ENCODE results near the gene FLVCR2.

The FLVCR2 gene

GRCh38 chr14:75589931-75590330 is 11.5 kb downstream of the FLVCR2 start (continued):
- no peak for TF ChIP-seq ZSCAN5A (tag by site-specific recombination; IDR thresholded peaks at IDR 0.05)

GRCh38 chr14:75591331-75591946 is 13.0 kb downstream of the FLVCR2 start:
- Histone ChIP-seq H3K4me3 (ENCODE audit: low read depth, low read length) (no peak overlapping the region), H3K36me3 (ENCODE audit: control insufficient read depth in 2 of 2, insufficient read depth in 1 of 2, low read length in 2 of 2) (no peaks in the 10 kb centered on the region), H3K4me1 (ENCODE audit: control insufficient read depth, insufficient read depth, low read length) (no peaks in the 10 kb centered on the region), H3K27ac (ENCODE audit: extremely low read depth, low read depth, low read length) (no peak overlapping the region), H3K9me3 (ENCODE audit: control insufficient read depth, insufficient read depth, low read depth, low read length) (no peaks in the 10 kb centered on the region; the same call in 1 of the 2 replicates)
- TF ChIP-seq ZBTB7A (tag by site-specific recombination; IDR thresholded peaks at IDR 0.05; ENCODE audit: low read depth) (no peak), ZNF610 (tag by site-specific recombination; IDR thresholded peaks at IDR 0.05; ENCODE audit: borderline replicate concordance) (no peak), ZNF132 (tag by site-specific recombination; IDR thresholded peaks at IDR 0.05; ENCODE audit: borderline replicate concordance) (no peak), ZNF621 (tag by site-specific recombination; IDR thresholded peaks at IDR 0.05) (no peak), ZBTB26 (tag by site-specific recombination; optimal IDR thresholded peaks at IDR 0.05) (no peak), ZNF785 (tag by site-specific recombination; IDR thresholded peaks at IDR 0.05) (no peak), SP7 (tag by site-specific recombination; IDR thresholded peaks at IDR 0.05) (no peak), ZNF10 (tag by site-specific recombination; IDR thresholded peaks at IDR 0.05) (no peak), SP3 (tag by site-specific recombination; IDR thresholded peaks at IDR 0.05) (no peak), ZNF169 (tag by site-specific recombination; IDR thresholded peaks at IDR 0.05) (no peak), ZNF580 (tag by site-specific recombination; IDR thresholded peaks at IDR 0.05) (no peak), ZNF629 (tag by site-specific recombination; IDR thresholded peaks at IDR 0.05) (no peak), ZNF174 (tag by site-specific recombination; IDR thresholded peaks at IDR 0.05) (no peak), CTCF (tag by site-specific recombination; IDR thresholded peaks at IDR 0.05) (no peak)
- TF ChIP-seq, protein P1, sequence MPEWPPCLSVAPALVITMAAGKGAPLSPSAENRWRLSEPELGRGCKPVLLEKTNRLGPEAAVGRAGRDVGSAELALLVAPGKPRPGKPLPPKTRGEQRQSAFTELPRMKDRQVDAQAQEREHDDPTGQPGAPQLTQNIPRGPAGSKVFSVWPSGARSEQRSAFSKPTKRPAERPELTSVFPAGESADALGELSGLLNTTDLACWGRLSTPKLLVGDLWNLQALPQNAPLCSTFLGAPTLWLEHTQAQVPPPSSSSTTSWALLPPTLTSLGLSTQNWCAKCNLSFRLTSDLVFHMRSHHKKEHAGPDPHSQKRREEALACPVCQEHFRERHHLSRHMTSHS (tag by site-specific recombination; IDR thresholded peaks at IDR 0.05), result no peak
- ChIA-PET CTCF (no interaction called here), POLR2A (no interaction called here)

GRCh38 chr14:75591987-75592575 is 13.7 kb downstream of the FLVCR2 start:
- H3K9me3 ChIP-seq (ENCODE audit: control insufficient read depth, insufficient read depth, low read depth, low read length), result no peaks in the 10 kb centered on the region; the same call in 1 of the 2 replicates
- no peaks in the 10 kb centered on the region for H3K4me1 ChIP-seq (ENCODE audit: control insufficient read depth, insufficient read depth, low read length)
- H3K27ac ChIP-seq (ENCODE audit: extremely low read depth, low read depth, low read length), result no peak overlapping the region
- CTCF ChIA-PET, result interaction anchor here (0.6 kb wide), 1 partner anchor 12 kb away, joined by 3 read pairs; no protein-coding TSS in a partner anchor
- H3K36me3 ChIP-seq (ENCODE audit: control insufficient read depth in 2 of 2, insufficient read depth in 1 of 2, low read length in 2 of 2), result no peaks in the 10 kb centered on the region
- no peak overlapping the region for H3K4me3 ChIP-seq (ENCODE audit: low read depth, low read length)
- POLR2A ChIA-PET, result no interaction called here
- TF ChIP-seq SETDB1 (IDR thresholded peaks at IDR 0.05; ENCODE audit: insufficient read length, low read length) (peak; percentile 39), HOXC10 (CRISPR knock-in tag; IDR thresholded peaks at IDR 0.05) (no peak), ZNF585B (tag by site-specific recombination; IDR thresholded peaks at IDR 0.05) (peak; percentile 94)
- TF ChIP-seq, protein P2, sequence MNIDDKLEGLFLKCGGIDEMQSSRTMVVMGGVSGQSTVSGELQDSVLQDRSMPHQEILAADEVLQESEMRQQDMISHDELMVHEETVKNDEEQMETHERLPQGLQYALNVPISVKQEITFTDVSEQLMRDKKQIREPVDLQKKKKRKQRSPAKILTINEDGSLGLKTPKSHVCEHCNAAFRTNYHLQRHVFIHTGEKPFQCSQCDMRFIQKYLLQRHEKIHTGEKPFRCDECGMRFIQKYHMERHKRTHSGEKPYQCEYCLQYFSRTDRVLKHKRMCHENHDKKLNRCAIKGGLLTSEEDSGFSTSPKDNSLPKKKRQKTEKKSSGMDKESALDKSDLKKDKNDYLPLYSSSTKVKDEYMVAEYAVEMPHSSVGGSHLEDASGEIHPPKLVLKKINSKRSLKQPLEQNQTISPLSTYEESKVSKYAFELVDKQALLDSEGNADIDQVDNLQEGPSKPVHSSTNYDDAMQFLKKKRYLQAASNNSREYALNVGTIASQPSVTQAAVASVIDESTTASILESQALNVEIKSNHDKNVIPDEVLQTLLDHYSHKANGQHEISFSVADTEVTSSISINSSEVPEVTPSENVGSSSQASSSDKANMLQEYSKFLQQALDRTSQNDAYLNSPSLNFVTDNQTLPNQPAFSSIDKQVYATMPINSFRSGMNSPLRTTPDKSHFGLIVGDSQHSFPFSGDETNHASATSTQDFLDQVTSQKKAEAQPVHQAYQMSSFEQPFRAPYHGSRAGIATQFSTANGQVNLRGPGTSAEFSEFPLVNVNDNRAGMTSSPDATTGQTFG (tag by site-specific recombination; IDR thresholded peaks at IDR 0.05; ENCODE audit: borderline replicate concordance), result no peak

Data from HEK293 (cell line).